CD14-positive monocyte (primary cell): ENCODE data around the gene RECQL5. TPM values are rescaled to one million over a fixed set of nuclear protein-coding genes. Genes with fewer than 3 reads are reported as not detected.

Experiments
- DNase-seq, 3 donors: peaks; one replicate each; pipeline ENCODE4 v3.0.0-alpha.2; 2011 to 2022
- H2AFZ ChIP-seq: 2 replicates; pipeline ENCODE4 v1.6.0; 2012; ENCODE audit warnings: mild to moderate bottlenecking, low read depth, low read length, inconsistent platforms; ENCODE audit not compliant: insufficient read depth, poor library complexity, severe bottlenecking
- H3K27ac ChIP-seq, 2 donors: 1 replicate in 1 of 2; 2 replicates in 1 of 2; pipeline ENCODE4 v1.5.1; 2012 to 2013; ENCODE audit warnings: low read length in 2 of 2, control low read depth in 1 of 2, inconsistent platforms in 1 of 2, low read depth in 1 of 2, mild to moderate bottlenecking in 1 of 2
- H3K27me3 ChIP-seq, 2 donors: one replicate each; pipeline versions ENCODE4 v1.6.0 to v1.6.1; 2011 to 2013; ENCODE audit warnings: low read length in 2 of 2; ENCODE audit not compliant: control insufficient read depth in 2 of 2, insufficient read depth in 2 of 2
- H3K36me3 ChIP-seq, 2 donors: replicated peaks in 1 of 2; 1 replicate in 1 of 2; 2 replicates in 1 of 2; pipeline versions ENCODE4 v1.5.1 to v1.6.1; 2012 to 2013; ENCODE audit warnings: low read length in 2 of 2, control low read depth in 1 of 2, inconsistent platforms in 1 of 2, mild to moderate bottlenecking in 1 of 2; ENCODE audit not compliant: insufficient read depth in 2 of 2, control insufficient read depth in 1 of 2
- H3K4me1 ChIP-seq, 2 donors: 1 replicate in 1 of 2; 2 replicates in 1 of 2; pipeline versions ENCODE4 v1.5.1 to v1.6.1; 2012 to 2013; ENCODE audit warnings: low read length in 2 of 2, control low read depth in 1 of 2, inconsistent platforms in 1 of 2, mild to moderate bottlenecking in 1 of 2, moderate library complexity in 1 of 2; ENCODE audit not compliant: insufficient read depth in 2 of 2, control insufficient read depth in 1 of 2
- H3K4me2 ChIP-seq: replicated peaks from 2 replicates; pipeline ENCODE3; 2012; ENCODE audit warnings: low read length, moderate library complexity, mild to moderate bottlenecking; ENCODE audit not compliant: poor library complexity, severe bottlenecking; ENCODE audit errors: extremely low read depth
- H3K4me3 ChIP-seq, 3 experiments: fragments of 200-600 bp in 1 of 3; sonication (generic) in 1 of 3; replicated peaks in 1 of 3; 1 replicate in 2 of 3; 2 replicates in 1 of 3; pipeline ENCODE4 v1.5.1; 2011 to 2013; ENCODE audit warnings: low read length in 3 of 3, mild to moderate bottlenecking in 3 of 3, control low read depth in 2 of 3, low read depth in 2 of 3, inconsistent platforms in 1 of 3, moderate library complexity in 1 of 3
- H3K79me2 ChIP-seq: 2 replicates; pipeline ENCODE4 v1.6.0; 2012; ENCODE audit warnings: mild to moderate bottlenecking, control low read depth, inconsistent platforms, low read length, moderate library complexity; ENCODE audit not compliant: insufficient read depth
- H3K9ac ChIP-seq: 2 replicates; pipeline ENCODE4 v1.6.0; 2017; ENCODE audit warnings: low read length, mild to moderate bottlenecking; ENCODE audit not compliant: insufficient read depth, poor library complexity, severe bottlenecking
- H3K9me3 ChIP-seq, 2 donors: replicated peaks in 1 of 2; 1 replicate in 1 of 2; 2 replicates in 1 of 2; pipeline versions ENCODE4 v1.5.1 to v1.6.1; 2012 to 2013; ENCODE audit warnings: low read length in 2 of 2, control low read depth in 1 of 2; ENCODE audit not compliant: control insufficient read depth in 1 of 2, insufficient read depth in 1 of 2
- H4K20me1 ChIP-seq: 2 replicates; pipeline ENCODE4 v1.6.0; 2012; ENCODE audit warnings: mild to moderate bottlenecking, low read length, control low read depth, moderate library complexity; ENCODE audit not compliant: insufficient read depth
- H3K27ac Mint-ChIP-seq, 7 donors: one replicate each; pipeline ENCODE4 v1.8.0; 2020; ENCODE audit warnings: mild to moderate bottlenecking in 7 of 7, mixed read lengths in 7 of 7, moderate library complexity in 6 of 7, inconsistent platforms in 2 of 7
- H3K27me3 Mint-ChIP-seq, 3 donors: one replicate each; pipeline ENCODE4 v1.8.0; 2021 to 2022; ENCODE audit warnings: low read depth in 3 of 3, mild to moderate bottlenecking in 3 of 3, mixed read lengths in 3 of 3, moderate library complexity in 3 of 3, inconsistent platforms in 1 of 3
- H3K36me3 Mint-ChIP-seq, 2 donors: one replicate each; pipeline ENCODE4 v1.8.0; 2020; ENCODE audit warnings: mixed read lengths in 2 of 2, inconsistent platforms in 1 of 2, mild to moderate bottlenecking in 1 of 2
- H3K4me1 Mint-ChIP-seq: one replicate; pipeline ENCODE4 v1.8.0; 2020; ENCODE audit warnings: mild to moderate bottlenecking, mixed read lengths
- H3K4me3 Mint-ChIP-seq, 2 donors: one replicate each; pipeline ENCODE4 v1.8.0; 2020; ENCODE audit warnings: mild to moderate bottlenecking in 2 of 2, mixed read lengths in 2 of 2, moderate library complexity in 1 of 2
- H3K9me3 Mint-ChIP-seq, 7 donors: one replicate each; pipeline ENCODE4 v1.8.0; 2020 to 2022; ENCODE audit warnings: mixed read lengths in 7 of 7, mild to moderate bottlenecking in 6 of 7, moderate library complexity in 6 of 7, inconsistent platforms in 2 of 7
- CTCF ChIP-seq: fragments of 200-600 bp; IDR thresholded peaks from one replicate; pipeline ENCODE4 v1.8.0; 2022; ENCODE audit warnings: antibody characterized with exemption, mild to moderate bottlenecking
- WGBS: methylation state at CpG from one replicate; pipeline ENCODE4 v1.1.5; 2013; ENCODE audit warnings: missing lambda C conversion rate; ENCODE audit not compliant: insufficient coverage; 5-methylcytosine and 5-hydroxymethylcytosine counted together
- intact Hi-C, 2 donors: fragments of 100-400 bp; cut with micrococcal nuclease; formaldehyde crosslinking; loops; one replicate each; pipeline versions ENCODE4 v1.15.0 to v1.15.1; 2023
- polyA plus RNA-seq, 3 donors: library from polyadenylated mRNA; depleted of rRNA in 1 of 3; unstranded in 2 of 3; stranded (reverse) in 1 of 3; fragments of 300-500 nt in 2 of 3; fragments of >200 nt in 1 of 3; fragmentation: Illumina TruSeq in 2 of 3; gene quantifications; 1 replicate in 2 of 3; 2 replicates in 1 of 3; pipeline ENCODE4 v1.2.3, GENCODE V29; 2012 to 2021

Gene RECQL5
- polyA plus RNA-seq, 3 donors, result 3.1 to 27.7 (median 4.4) TPM

- TF ChIP-seq CTCF, result no peak
- Histone ChIP-seq H3K4me1 (peaks cover 53 to 61% of the 10 kb centered on the region in 2 donors), H2AFZ (peak overlapping the region; percentile 43), H3K9ac (peak overlapping the region; percentile 71), H4K20me1 (peaks cover 41% of the 10 kb centered on the region), H3K9me3 (no peaks in the 10 kb centered on the region), H3K79me2 (peaks cover 88% of the 10 kb centered on the region), H3K36me3 (peaks cover 29 to 43% of the 10 kb centered on the region in 2 donors), H3K27ac (peak overlapping the region; percentile 86 to 98), H3K4me3 (peak overlapping the region in 1 of 3 experiments; percentile 62), H3K4me2 (peak overlapping the region; percentile 65), H3K27me3 (no peaks in the 10 kb centered on the region)
- Mint-ChIP-seq H3K4me3 (peak overlapping the region; percentile 67 to 70), H3K36me3 (peaks cover 38 to 60% of the 10 kb centered on the region in 2 donors), H3K9me3 (no peaks in the 10 kb centered on the region), H3K27ac (peak overlapping the region; percentile 96 to 99 (median 98)), H3K27me3 (no peaks in the 10 kb centered on the region), H3K4me1 (peaks cover 73% of the 10 kb centered on the region)
- intact Hi-C loops, result no loop called here
- peak; percentile 73 to 85 (median 83) for DNase-seq
- 11% methylated on average over 5 of the region's 11 CpGs for WGBS
Measured at GRCh38 chr17:75688209-75688825, 21.4 kb upstream of the RECQL5 start.

DNA sequence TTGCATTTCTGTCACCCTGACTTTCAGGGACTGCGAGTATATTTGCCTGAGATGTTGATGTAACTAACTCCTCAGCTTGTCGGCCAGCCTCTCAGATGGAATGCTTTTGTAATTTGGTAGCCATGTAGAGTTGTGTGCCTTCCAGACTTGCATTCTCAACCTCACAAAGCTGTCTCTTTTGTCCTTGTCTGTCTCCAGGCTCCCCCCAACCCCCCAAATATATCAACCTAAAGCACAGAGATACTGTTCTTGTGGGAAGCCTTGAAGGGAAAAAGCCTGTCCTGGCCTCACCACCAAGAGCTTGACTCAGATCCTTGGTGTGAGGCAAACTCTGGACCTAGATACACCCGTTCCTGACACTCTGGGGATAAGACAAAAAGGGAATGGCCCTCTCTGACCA is 18.5 kb upstream of the RECQL5 start:
- peaks cover 20 to 44% of the 10 kb centered on the region in 2 donors for H3K36me3 Mint-ChIP-seq
- Histone ChIP-seq H3K36me3 (peaks cover 15 to 27% of the 10 kb centered on the region in 2 donors), H4K20me1 (peaks cover 36% of the 10 kb centered on the region), H2AFZ (no peak overlapping the region), H3K79me2 (peaks cover 80% of the 10 kb centered on the region), H3K9me3 (no peaks in the 10 kb centered on the region), H3K4me3 (no peak overlapping the region), H3K9ac (no peak overlapping the region), H3K27ac (peak overlapping the region in 1 of 2 donors; percentile 98), H3K4me2 (no peak overlapping the region), H3K27me3 (no peaks in the 10 kb centered on the region), H3K4me1 (peaks cover 46 to 49% of the 10 kb centered on the region in 2 donors)
- no peaks in the 10 kb centered on the region for H3K27me3 Mint-ChIP-seq
- TF ChIP-seq CTCF, result no peak
- H3K27ac Mint-ChIP-seq, result peak overlapping the region in 6 of 7 donors; percentile 10 to 99 (median 74)
- intact Hi-C loops, result no loop called here
- no peaks in the 10 kb centered on the region for H3K9me3 Mint-ChIP-seq
- peaks cover 62% of the 10 kb centered on the region for H3K4me1 Mint-ChIP-seq
- no peak for DNase-seq
- WGBS, result no CpG with 5 or more reads among the region's 3 CpGs
- no peak overlapping the region for H3K4me3 Mint-ChIP-seq
